ENCODE results near the gene AR. TPM values are rescaled to one million over a fixed set of nuclear protein-coding genes. Genes with fewer than 3 reads are reported as not detected.

AR gene
- 1 to 10 TPM; 6.8 to 9.9 (median 8.2) TPM for total RNA-seq

GRCh38 chrX:67543818-67544217 is at the start of gene AR:
AR (plus strand) TSS chrX:67544021; CDS start chrX:67545147, 1,126 bp downstream.
- no peaks in the 10 kb centered on the region for H3K36me3 ChIP-seq
- no peaks in the 10 kb centered on the region for H3K9me3 ChIP-seq
- in situ Hi-C loops (cut with MboI; ENCODE audit: low sequenced_read_pairs in 4 of 4) (loop anchor here in 1 of 4 donors (25.0 kb wide), 1 partner anchor 168 kb away; no protein-coding TSS in a partner anchor), intact Hi-C loops (cut with DNase I; ENCODE audit: low total_unique reads) (no loop called here)
- H3K27me3 ChIP-seq, result peaks cover 0 to 5% (median 0%) of the 10 kb centered on the region in 3 donors
- TF ChIP-seq CTCF (IDR thresholded peaks at IDR 0.05 in 4 of 5, conservative IDR thresholded peaks at IDR 0.05 in 1 of 5), result no peak
- TF ChIP-seq POLR2A (IDR thresholded peaks at IDR 0.05), result peak; percentile 27 to 40
- H3K4me1 ChIP-seq, result no peaks in the 10 kb centered on the region
- peak within 1 kb of the TSS; percentile 80 to 88 (median 82) for H3K27ac ChIP-seq
- peak within 1 kb of the TSS; percentile 57 to 72 (median 67) for H3K4me3 ChIP-seq
- ATAC-seq (peak; percentile 38 to 43), DNase-seq (peak; percentile 39 to 57)

- no peaks in the 10 kb centered on the region for H3K36me3 ChIP-seq
- H3K27ac ChIP-seq, result no peak overlapping the region
- intact Hi-C loops (cut with DNase I; ENCODE audit: low total_unique reads), result no loop called here
- in situ Hi-C loops (cut with MboI; ENCODE audit: low sequenced_read_pairs in 4 of 4), result no loop called here
- no peaks in the 10 kb centered on the region for H3K4me1 ChIP-seq
- ATAC-seq, result no peak
- peaks cover 0 to under 1% (median 0%) of the 10 kb centered on the region in 3 donors for H3K9me3 ChIP-seq
- DNase-seq, result no peak
- no peaks in the 10 kb centered on the region for H3K27me3 ChIP-seq
- no peak for TF ChIP-seq POLR2A (IDR thresholded peaks at IDR 0.05)
- no peak for TF ChIP-seq CTCF (IDR thresholded peaks at IDR 0.05 in 4 of 5, conservative IDR thresholded peaks at IDR 0.05 in 1 of 5)
- H3K4me3 ChIP-seq, result no peak overlapping the region
Measured at GRCh38 chrX:67500617-67501016, 43.2 kb upstream of the AR start.

GRCh38 chrX:67503004-67503403 is 40.8 kb upstream of the AR start:
- no peak for ATAC-seq
- no peak overlapping the region for H3K27ac ChIP-seq
- no peak overlapping the region for H3K4me3 ChIP-seq
- intact Hi-C loops (cut with DNase I; ENCODE audit: low total_unique reads) (no loop called here), in situ Hi-C loops (cut with MboI; ENCODE audit: low sequenced_read_pairs in 4 of 4) (no loop called here)
- no peaks in the 10 kb centered on the region for H3K4me1 ChIP-seq
- no peak for DNase-seq
- no peaks in the 10 kb centered on the region for H3K36me3 ChIP-seq
- TF ChIP-seq CTCF (IDR thresholded peaks at IDR 0.05 in 4 of 5, conservative IDR thresholded peaks at IDR 0.05 in 1 of 5) (no peak), POLR2A (IDR thresholded peaks at IDR 0.05) (no peak)
- H3K9me3 ChIP-seq, result peaks cover 0 to 11% (median 0%) of the 10 kb centered on the region in 3 donors
- peaks cover 0 to 4% (median 0%) of the 10 kb centered on the region in 3 donors for H3K27me3 ChIP-seq

GRCh38 chrX:67503453-67503852 is 40.4 kb upstream of the AR start:
- ATAC-seq, result no peak
- peaks cover 0 to 11% (median 0%) of the 10 kb centered on the region in 3 donors for H3K9me3 ChIP-seq
- no peak overlapping the region for H3K27ac ChIP-seq
- in situ Hi-C loops (cut with MboI; ENCODE audit: low sequenced_read_pairs in 4 of 4) (no loop called here), intact Hi-C loops (cut with DNase I; ENCODE audit: low total_unique reads) (no loop called here)
- no peaks in the 10 kb centered on the region for H3K4me1 ChIP-seq
- no peak overlapping the region for H3K4me3 ChIP-seq
- H3K36me3 ChIP-seq, result no peaks in the 10 kb centered on the region
- no peak for TF ChIP-seq POLR2A (IDR thresholded peaks at IDR 0.05)
- no peak for TF ChIP-seq CTCF (IDR thresholded peaks at IDR 0.05 in 4 of 5, conservative IDR thresholded peaks at IDR 0.05 in 1 of 5)
- DNase-seq, result no peak
- peaks cover 0 to 4% (median 0%) of the 10 kb centered on the region in 3 donors for H3K27me3 ChIP-seq

GRCh38 chrX:67520671-67521070 is 23.1 kb upstream of the AR start:
- TF ChIP-seq POLR2A (IDR thresholded peaks at IDR 0.05), result no peak
- no peak for TF ChIP-seq CTCF (IDR thresholded peaks at IDR 0.05 in 4 of 5, conservative IDR thresholded peaks at IDR 0.05 in 1 of 5)
- H3K9me3 ChIP-seq, result no peaks in the 10 kb centered on the region
- in situ Hi-C loops (cut with MboI; ENCODE audit: low sequenced_read_pairs in 4 of 4), result no loop called here

More at GRCh38 chrX:67520671-67521070, 23.1 kb upstream of the AR start:
- ATAC-seq, result no peak
- no peaks in the 10 kb centered on the region for H3K36me3 ChIP-seq
- H3K27me3 ChIP-seq, result no peaks in the 10 kb centered on the region
- peaks cover 0 to 5% of the 10 kb centered on the region in 2 donors for H3K4me1 ChIP-seq
- H3K27ac ChIP-seq, result no peak overlapping the region
- intact Hi-C loops (cut with DNase I; ENCODE audit: low total_unique reads), result no loop called here
- DNase-seq, result no peak
- no peak overlapping the region for H3K4me3 ChIP-seq
